Activated CD8-positive, alpha-beta memory T cell treated with anti-CD3 and anti-CD28 coated beads, Interleukin-2, amount 10 ng/mL, durations not matched to agents 7 days and 5 days (primary cell): ENCODE measurements around the gene CNPPD1. TPM values are rescaled to one million over a fixed set of nuclear protein-coding genes. Genes with fewer than 3 reads are reported as not detected.
A peak's percentile ranks its signal among the peaks of the same experiment; 100 is the strongest.

Experiments
- ATAC-seq: fragments of 150-1000 bp; cut with Tn5 transposase; one replicate; pipeline ENCODE4 v1.10.0; 2021; ENCODE audit warnings: moderate library complexity
- CTCF ChIA-PET: fragments of 350-600 bp; sonication (Branson Sonifier 250); formaldehyde crosslinking; loops from one replicate; lab custom pipeline; 2021; ENCODE audit warnings: antibody characterized with exemption; lab: Charles Lee
- DNase-seq: peaks from one replicate; pipeline ENCODE4 v3.0.0-alpha.2; 2020
- H3K27ac Mint-ChIP-seq: one replicate; pipeline ENCODE4 v1.8.0; 2021; ENCODE audit warnings: mild to moderate bottlenecking, mixed read lengths
- H3K27me3 Mint-ChIP-seq: one replicate; pipeline ENCODE4 v1.8.0; 2021; ENCODE audit warnings: mixed read lengths
- H3K36me3 Mint-ChIP-seq: one replicate; pipeline ENCODE4 v1.8.0; 2021; ENCODE audit warnings: mild to moderate bottlenecking, mixed read lengths
- H3K4me1 Mint-ChIP-seq: one replicate; pipeline ENCODE4 v1.8.0; 2021; ENCODE audit warnings: mixed read lengths
- H3K4me3 Mint-ChIP-seq: one replicate; pipeline ENCODE4 v1.8.0; 2021; ENCODE audit warnings: mild to moderate bottlenecking, moderate library complexity, mixed read lengths
- H3K9me3 Mint-ChIP-seq: one replicate; pipeline ENCODE4 v1.8.0; 2022; ENCODE audit warnings: low read depth, mixed read lengths
- total RNA-seq, 2 experiments: library from RNA; stranded (reverse); gene quantifications; one replicate each; pipeline ENCODE4 v1.2.3, GENCODE V29; 2021

The CNPPD1 gene
- total RNA-seq, 2 experiments from 2014 or later = 66.9 to 72.0 TPM

- H3K27ac Mint-ChIP-seq = peak overlapping the region; percentile 81
- no peak overlapping the region for H3K4me3 Mint-ChIP-seq
- H3K27me3 Mint-ChIP-seq = no peaks in the 10 kb centered on the region
- H3K9me3 Mint-ChIP-seq = no peaks in the 10 kb centered on the region
- DNase-seq = peak; percentile 62
- peaks cover 49% of the 10 kb centered on the region for H3K36me3 Mint-ChIP-seq
- peaks cover 60% of the 10 kb centered on the region for H3K4me1 Mint-ChIP-seq
- CTCF ChIA-PET = interaction anchor here (0.8 to 3.7 kb wide), 10 partner anchors 11 to 112 kb away, joined by 3 to 16 read pairs (median 6); partner anchors contain the start of gene ZFAND2B
- ATAC-seq = no peak
These were observed 5.8 kb upstream of the CNPPD1 start for GRCh38 chr2:219182331-219183150.

GRCh38 chr2:219181531-219181930 is 4.8 kb upstream of the CNPPD1 start:
- peaks cover 55% of the 10 kb centered on the region for H3K4me1 Mint-ChIP-seq
- CTCF ChIA-PET = interaction anchor here (0.8 to 3.7 kb wide), 11 partner anchors 10 to 113 kb away, joined by 3 to 16 read pairs (median 7); partner anchors contain the start of genes DNAJB2 and ZFAND2B
- H3K4me3 Mint-ChIP-seq = peak overlapping the region; percentile 13
- H3K27ac Mint-ChIP-seq = peak overlapping the region; percentile 81
- H3K27me3 Mint-ChIP-seq = no peaks in the 10 kb centered on the region
- no peaks in the 10 kb centered on the region for H3K9me3 Mint-ChIP-seq
- DNase-seq = no peak
- ATAC-seq = no peak
- peaks cover 47% of the 10 kb centered on the region for H3K36me3 Mint-ChIP-seq

GRCh38 chr2:219180961-219181360 is 4.2 kb upstream of the CNPPD1 start:
- Mint-ChIP-seq H3K9me3 (no peaks in the 10 kb centered on the region), H3K27ac (peak overlapping the region; percentile 81), H3K36me3 (peaks cover 47% of the 10 kb centered on the region), H3K4me3 (no peak overlapping the region), H3K4me1 (peaks cover 56% of the 10 kb centered on the region), H3K27me3 (no peaks in the 10 kb centered on the region)
- ATAC-seq (no peak), DNase-seq (no peak)
- CTCF ChIA-PET = interaction anchor here (0.8 to 3.7 kb wide), 9 partner anchors 9 to 114 kb away, joined by 3 to 16 read pairs (median 8); partner anchors contain the start of genes DNAJB2 and ZFAND2B

- no peak for DNase-seq
- Mint-ChIP-seq H3K4me1 (peaks cover 66% of the 10 kb centered on the region), H3K9me3 (no peaks in the 10 kb centered on the region), H3K36me3 (peaks cover 44% of the 10 kb centered on the region), H3K27ac (peak overlapping the region; percentile 78), H3K4me3 (peak overlapping the region; percentile 79), H3K27me3 (no peaks in the 10 kb centered on the region)
- CTCF ChIA-PET = interaction anchor here (1.2 to 3.7 kb wide), 7 partner anchors 13 to 115 kb away, joined by 3 to 16 read pairs (median 6); partner anchors contain the start of gene DNAJB2
- no peak for ATAC-seq
These were observed 3.1 kb upstream of the CNPPD1 start for GRCh38 chr2:219179601-219180465.

- Mint-ChIP-seq H3K27ac (peak overlapping the region; percentile 78), H3K27me3 (no peaks in the 10 kb centered on the region), H3K4me1 (peaks cover 73% of the 10 kb centered on the region), H3K4me3 (peak overlapping the region; percentile 79), H3K36me3 (peaks cover 45% of the 10 kb centered on the region), H3K9me3 (no peaks in the 10 kb centered on the region)
- peak; percentile 5 for ATAC-seq
- CTCF ChIA-PET = interaction anchor here (1.3 to 3.7 kb wide), 4 partner anchors 15 to 116 kb away, joined by 5 to 16 read pairs (median 6); no protein-coding TSS in a partner anchor
- peak; percentile 63 for DNase-seq
These were observed 1.9 kb upstream of the CNPPD1 start for GRCh38 chr2:219178377-219179175.

GRCh38 chr2:219177552-219178376 is 1.0 kb upstream of the CNPPD1 start, which contains the start of gene RETREG2:
Gene RETREG2, plus strand, starts transcription at chr2:219178275. Its CDS starts 78 bp downstream, at chr2:219178353.
- DNase-seq (peak; percentile 86), ATAC-seq (peak; percentile 54)
- H3K9me3 Mint-ChIP-seq = no peaks in the 10 kb centered on the region
- H3K36me3 Mint-ChIP-seq = peaks cover 44% of the 10 kb centered on the region
- peaks cover 66% of the 10 kb centered on the region for H3K4me1 Mint-ChIP-seq
- CTCF ChIA-PET = interaction anchor here (2.5 to 4.8 kb wide), 4 partner anchors 29 to 116 kb away, joined by 13 to 42 read pairs (median 26); partner anchors contain the start of gene ZFAND2B
- H3K4me3 Mint-ChIP-seq = peak within 1 kb of the TSS; percentile 79
- H3K27ac Mint-ChIP-seq = peak within 1 kb of the TSS; percentile 99
- no peaks in the 10 kb centered on the region for H3K27me3 Mint-ChIP-seq

- H3K27me3 Mint-ChIP-seq = no peaks in the 10 kb centered on the region
- peak; percentile 29 for ATAC-seq
- no peaks in the 10 kb centered on the region for H3K9me3 Mint-ChIP-seq
- H3K36me3 Mint-ChIP-seq = peaks cover 46% of the 10 kb centered on the region
- CTCF ChIA-PET = interaction anchor here (0.6 to 8.2 kb wide), 25 partner anchors 10 to 409 kb away, joined by 3 to 75 read pairs (median 4); partner anchors contain the start of genes ANKZF1, ATG9A, DNAJB2 and DNPEP
- peaks cover 51% of the 10 kb centered on the region for H3K4me1 Mint-ChIP-seq
- H3K27ac Mint-ChIP-seq = peak overlapping the region; percentile 81
- H3K4me3 Mint-ChIP-seq = peak overlapping the region; percentile 79
- DNase-seq = peak; percentile 57
These were observed 552 bp downstream of the CNPPD1 start for GRCh38 chr2:219175928-219176817.

- ATAC-seq (no peak), DNase-seq (no peak)
- CTCF ChIA-PET = interaction anchor here (0.6 to 8.2 kb wide), 22 partner anchors 9 to 410 kb away, joined by 3 to 75 read pairs (median 4); partner anchors contain the start of genes ANKZF1, ATG9A, DNAJB2 and DNPEP
- H3K27me3 Mint-ChIP-seq = no peaks in the 10 kb centered on the region
- no peaks in the 10 kb centered on the region for H3K9me3 Mint-ChIP-seq
- peaks cover 49% of the 10 kb centered on the region for H3K4me1 Mint-ChIP-seq
- H3K27ac Mint-ChIP-seq = peak overlapping the region; percentile 81
- H3K36me3 Mint-ChIP-seq = peaks cover 39% of the 10 kb centered on the region
- H3K4me3 Mint-ChIP-seq = peak overlapping the region; percentile 79
These were observed 1.2 kb downstream of the CNPPD1 start for GRCh38 chr2:219175486-219175885.

- Mint-ChIP-seq H3K27ac (peak overlapping the region; percentile 35), H3K4me3 (peak overlapping the region; percentile 4), H3K9me3 (no peaks in the 10 kb centered on the region), H3K4me1 (peaks cover 48% of the 10 kb centered on the region), H3K36me3 (peaks cover 37% of the 10 kb centered on the region), H3K27me3 (no peaks in the 10 kb centered on the region)
- DNase-seq (no peak), ATAC-seq (no peak)
- CTCF ChIA-PET = interaction anchor here (1.1 to 8.2 kb wide), 8 partner anchors 17 to 120 kb away, joined by 3 to 75 read pairs (median 10); partner anchors contain the start of genes NHEJ1 and ZFAND2B
These were observed 1.9 kb downstream of the CNPPD1 start for GRCh38 chr2:219174801-219175200.

GRCh38 chr2:219174146-219174545 is 2.6 kb downstream of the CNPPD1 start:
- CTCF ChIA-PET = interaction anchor here (0.9 to 8.2 kb wide), 7 partner anchors 16 to 121 kb away, joined by 3 to 75 read pairs (median 14); partner anchors contain the start of genes ABCB6, DNAJB2, NHEJ1 and ZFAND2B
- ATAC-seq = no peak
- H3K4me1 Mint-ChIP-seq = peaks cover 45% of the 10 kb centered on the region
- H3K36me3 Mint-ChIP-seq = peaks cover 32% of the 10 kb centered on the region
- no peak for DNase-seq
- no peaks in the 10 kb centered on the region for H3K27me3 Mint-ChIP-seq
- H3K9me3 Mint-ChIP-seq = no peaks in the 10 kb centered on the region
- H3K27ac Mint-ChIP-seq = peak overlapping the region; percentile 35
- H3K4me3 Mint-ChIP-seq = peak overlapping the region; percentile 4
